GM18868 (cell line): ENCODE data around the gene RPS24.
"Not testable (repeated sequence)": the region's sequence is repeated elsewhere in the genome, so short reads cannot be mapped to it uniquely, and the experiment has no call there.

ENCODE experiments used
- ATAC-seq: cut with Tn5 transposase; IDR thresholded peaks from one replicate; pipeline ENCODE4 v1.9.1; 2021; ENCODE audit warnings: mild to moderate bottlenecking, moderate library complexity; ENCODE audit not compliant: unreplicated experiment

The RPS24 gene

GRCh38 chr10:78033637-78034470 is at the start of gene RPS24:
TSS of gene RPS24 (plus strand) at chr10:78033863. CDS start at chr10:78033902, 39 bp downstream.
- ATAC-seq = peak; percentile 80

GRCh38 chr10:77984986-77985385 is 48.7 kb upstream of the RPS24 start:
- no peak for ATAC-seq

- no peak for ATAC-seq
These were observed 45.9 kb upstream of the RPS24 start for GRCh38 chr10:77987671-77988255.

GRCh38 chr10:77989081-77989724 is 44.5 kb upstream of the RPS24 start:
- no peak for ATAC-seq

GRCh38 chr10:77993620-77994019 is 40.0 kb upstream of the RPS24 start:
- ATAC-seq = no peak

GRCh38 chr10:77998780-77999179 is 34.9 kb upstream of the RPS24 start:
- ATAC-seq = not testable (repeated sequence)

- no peak for ATAC-seq
These were observed 33.5 kb upstream of the RPS24 start for GRCh38 chr10:78000206-78000605.

GRCh38 chr10:78000956-78001472 is 32.6 kb upstream of the RPS24 start:
- ATAC-seq = no peak

GRCh38 chr10:78002541-78003288 is 30.9 kb upstream of the RPS24 start:
- no peak for ATAC-seq

- ATAC-seq = no peak
These were observed 29.2 kb upstream of the RPS24 start for GRCh38 chr10:78004215-78005026.

GRCh38 chr10:78007172-78007571 is 26.5 kb upstream of the RPS24 start:
- ATAC-seq = no peak

GRCh38 chr10:78009662-78010061 is 24.0 kb upstream of the RPS24 start:
- ATAC-seq = no peak

- ATAC-seq = no peak
These were observed 23.4 kb upstream of the RPS24 start for GRCh38 chr10:78010278-78010677.

- ATAC-seq = no peak
These were observed 22.6 kb upstream of the RPS24 start for GRCh38 chr10:78011065-78011464.

GRCh38 chr10:78013564-78013963 is 20.1 kb upstream of the RPS24 start:
- ATAC-seq = no peak

GRCh38 chr10:78015546-78015945 is 18.1 kb upstream of the RPS24 start:
- no peak for ATAC-seq

GRCh38 chr10:78017856-78018255 is 15.8 kb upstream of the RPS24 start:
- ATAC-seq = no peak

GRCh38 chr10:78019264-78019663 is 14.4 kb upstream of the RPS24 start:
- ATAC-seq = no peak

- no peak for ATAC-seq
These were observed 12.5 kb upstream of the RPS24 start for GRCh38 chr10:78021201-78021600.

- no peak for ATAC-seq
These were observed 9.9 kb upstream of the RPS24 start for GRCh38 chr10:78023741-78024140.
